Panc1 (cell line): ENCODE data around the gene PRDM1.

ENCODE experiments used
- CTCF ChIP-seq: fragments of 450-650 bp; IDR thresholded peaks from 2 replicates; pipeline ENCODE4 v1.5.1; 2017; ENCODE audit warnings: mild to moderate bottlenecking
- REST ChIP-seq, 2 experiments: IDR thresholded peaks; 2 replicates each; pipeline ENCODE4 v1.6.1; 2011 to 2012; ENCODE audit warnings: low read depth in 2 of 2, control low read depth in 1 of 2, low read length in 1 of 2, mild to moderate bottlenecking in 1 of 2, moderate library complexity in 1 of 2; ENCODE audit not compliant: insufficient read depth in 1 of 2
- SIN3A ChIP-seq: IDR thresholded peaks from 2 replicates; pipeline ENCODE4 v1.6.1; 2012; ENCODE audit warnings: low read depth, mild to moderate bottlenecking, low read length, moderate library complexity, borderline replicate concordance; ENCODE audit not compliant: insufficient read depth

GRCh38 chr6:106118835-106119431 is 32.8 kb downstream of the PRDM1 start:
- TF ChIP-seq REST (IDR thresholded peaks at IDR 0.05; ENCODE audit: insufficient read depth in 1 of 2, low read depth in 2 of 2, low read length in 1 of 2) = no peak
- no peak for TF ChIP-seq CTCF
- no peak for TF ChIP-seq SIN3A
